ENCODE data around the gene EHBP1.

EHBP1 gene

GRCh38 chr2:62968668-62969067 lies 263.2 kb downstream of the EHBP1 start:
- Mint-ChIP-seq H3K36me3 (ENCODE audit: low read depth) (peaks cover 10% of the 10 kb centered on the region), H3K4me1 (ENCODE audit: low read depth) (no peaks in the 10 kb centered on the region), H3K9me3 (no peaks in the 10 kb centered on the region), H3K27me3 (no peaks in the 10 kb centered on the region), H3K4me3 (no peak overlapping the region), H3K27ac (no peak overlapping the region)

GRCh38 chr2:62971936-62972335 lies 266.4 kb downstream of the EHBP1 start:
- Mint-ChIP-seq H3K4me3 (no peak overlapping the region), H3K36me3 (ENCODE audit: low read depth) (peaks cover 10% of the 10 kb centered on the region), H3K27me3 (no peaks in the 10 kb centered on the region), H3K9me3 (no peaks in the 10 kb centered on the region), H3K27ac (no peak overlapping the region), H3K4me1 (ENCODE audit: low read depth) (no peaks in the 10 kb centered on the region)

GRCh38 chr2:62972601-62973000 lies 267.1 kb downstream of the EHBP1 start:
- no peaks in the 10 kb centered on the region for H3K27me3 Mint-ChIP-seq
- no peaks in the 10 kb centered on the region for H3K4me1 Mint-ChIP-seq (ENCODE audit: low read depth)
- H3K36me3 Mint-ChIP-seq (ENCODE audit: low read depth): peaks cover 7% of the 10 kb centered on the region
- no peak overlapping the region for H3K4me3 Mint-ChIP-seq
- no peak overlapping the region for H3K27ac Mint-ChIP-seq
- H3K9me3 Mint-ChIP-seq: no peaks in the 10 kb centered on the region

- no peaks in the 10 kb centered on the region for H3K9me3 Mint-ChIP-seq
These were observed 269.5 kb downstream of the EHBP1 start for GRCh38 chr2:62974999-62975398.

DNA sequence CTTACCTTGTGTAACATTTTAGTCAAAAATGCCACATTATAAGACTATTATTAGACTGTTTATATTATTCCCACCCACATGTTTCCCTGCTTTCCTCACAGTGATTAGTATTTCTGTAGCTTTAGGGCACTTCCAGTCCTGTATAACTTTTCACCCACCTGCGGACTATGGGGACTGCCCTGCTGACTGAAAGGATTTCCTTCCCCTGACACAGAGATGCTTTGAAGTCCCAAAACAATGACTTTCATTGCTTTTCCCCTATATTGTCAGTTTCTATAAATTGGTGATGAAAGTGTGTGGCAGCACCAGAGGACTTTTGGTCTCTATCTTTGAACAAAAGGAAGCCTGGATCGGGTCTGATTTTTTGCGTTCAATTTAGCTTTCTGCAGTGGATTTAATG lies 286.1 kb downstream of the EHBP1 start:
- Mint-ChIP-seq H3K27ac (no peak overlapping the region), H3K4me1 (ENCODE audit: low read depth) (no peaks in the 10 kb centered on the region), H3K36me3 (ENCODE audit: low read depth) (peaks cover 18% of the 10 kb centered on the region), H3K9me3 (no peaks in the 10 kb centered on the region), H3K4me3 (no peak overlapping the region), H3K27me3 (no peaks in the 10 kb centered on the region)

More at GRCh38 chr2:62974999-62975398, 269.5 kb downstream of the EHBP1 start:
- H3K4me1 Mint-ChIP-seq (ENCODE audit: low read depth): no peaks in the 10 kb centered on the region
- no peak overlapping the region for H3K4me3 Mint-ChIP-seq
- no peak overlapping the region for H3K27ac Mint-ChIP-seq
- H3K27me3 Mint-ChIP-seq: no peaks in the 10 kb centered on the region
- H3K36me3 Mint-ChIP-seq (ENCODE audit: low read depth): peaks cover 7% of the 10 kb centered on the region

DNA sequence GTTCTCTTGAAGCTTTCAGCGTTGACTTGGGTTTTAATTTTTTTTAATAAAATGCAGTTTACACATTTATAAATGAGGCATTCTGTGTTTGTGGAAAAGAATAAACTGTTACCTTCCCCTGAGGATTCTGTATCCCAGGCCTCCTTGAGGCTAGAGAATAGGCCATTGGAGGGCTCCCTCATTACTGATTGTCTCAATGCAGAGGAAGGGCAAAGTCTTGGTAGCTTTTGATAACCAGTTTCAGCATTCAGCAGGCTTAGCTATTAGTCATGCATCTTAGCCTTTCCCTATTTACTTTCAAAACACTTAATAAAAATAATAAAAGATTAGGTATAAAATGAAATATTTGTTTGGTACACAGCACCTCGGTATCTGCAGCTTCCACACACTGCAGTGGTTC lies 287.0 kb downstream of the EHBP1 start:
- Mint-ChIP-seq H3K27ac (no peak overlapping the region), H3K4me1 (ENCODE audit: low read depth) (no peaks in the 10 kb centered on the region), H3K9me3 (no peaks in the 10 kb centered on the region), H3K27me3 (no peaks in the 10 kb centered on the region), H3K4me3 (no peak overlapping the region), H3K36me3 (ENCODE audit: low read depth) (peaks cover 25% of the 10 kb centered on the region)

GRCh38 chr2:62994206-62994605 lies 288.7 kb downstream of the EHBP1 start:
- H3K9me3 Mint-ChIP-seq: no peaks in the 10 kb centered on the region
- H3K36me3 Mint-ChIP-seq (ENCODE audit: low read depth): peaks cover 25% of the 10 kb centered on the region
- no peaks in the 10 kb centered on the region for H3K27me3 Mint-ChIP-seq

DNA sequence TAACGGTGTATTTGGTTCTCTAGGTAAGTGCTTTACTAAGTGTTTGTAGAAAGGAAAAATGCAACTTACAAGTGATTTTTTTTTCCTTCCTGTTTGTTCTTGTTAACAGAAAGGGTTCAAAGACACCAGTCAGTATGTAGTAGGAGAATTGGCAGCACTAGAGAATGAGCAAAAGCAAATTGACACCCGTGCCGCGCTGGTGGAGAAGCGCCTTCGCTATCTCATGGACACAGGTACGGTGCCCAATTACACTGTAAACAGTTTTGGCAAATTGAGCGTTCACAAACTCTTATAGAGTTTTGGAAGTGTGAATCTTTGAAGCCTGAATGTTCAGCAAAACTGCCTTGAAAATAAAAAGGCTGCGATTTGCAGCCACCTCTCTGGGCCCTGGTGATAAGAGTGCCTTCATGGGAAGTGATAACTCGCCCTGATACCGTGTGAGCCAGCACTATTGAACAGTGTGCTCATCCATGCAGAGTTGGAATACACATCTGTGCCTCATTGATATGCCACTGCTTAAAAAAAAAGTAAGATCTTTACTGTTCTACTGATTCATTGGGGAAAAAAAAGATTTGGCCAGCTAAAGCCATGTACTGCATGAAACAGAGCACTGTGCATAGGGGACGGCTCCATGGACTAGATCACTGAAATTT lies 291.1 kb downstream of the EHBP1 start:
- Mint-ChIP-seq H3K9me3 (no peaks in the 10 kb centered on the region), H3K4me1 (ENCODE audit: low read depth) (no peaks in the 10 kb centered on the region), H3K4me3 (no peak overlapping the region), H3K27me3 (no peaks in the 10 kb centered on the region), H3K36me3 (ENCODE audit: low read depth) (peaks cover 23% of the 10 kb centered on the region), H3K27ac (no peak overlapping the region)

More at GRCh38 chr2:62994206-62994605, 288.7 kb downstream of the EHBP1 start:
- no peak overlapping the region for H3K4me3 Mint-ChIP-seq
- H3K4me1 Mint-ChIP-seq (ENCODE audit: low read depth): no peaks in the 10 kb centered on the region
- H3K27ac Mint-ChIP-seq: no peak overlapping the region

DNA sequence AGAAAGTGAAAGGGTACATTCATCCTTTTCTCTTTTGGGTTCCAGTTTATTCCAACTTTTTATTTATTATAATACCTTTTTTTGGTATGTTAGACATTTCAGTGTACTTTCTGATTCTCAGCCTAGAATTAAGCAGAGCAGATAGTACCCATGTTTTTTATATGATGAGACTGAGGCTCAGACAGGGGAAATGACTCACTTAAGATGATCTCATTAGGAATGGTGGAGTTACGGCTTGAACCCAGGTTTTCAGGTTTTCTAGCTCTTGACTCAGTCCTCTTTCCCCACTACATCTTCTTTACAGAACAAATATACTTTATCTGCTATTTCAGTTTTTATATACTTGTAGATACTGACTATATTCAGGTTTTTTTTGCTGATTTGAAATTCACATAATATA lies 293.4 kb downstream of the EHBP1 start:
- H3K9me3 Mint-ChIP-seq: no peaks in the 10 kb centered on the region
- H3K27me3 Mint-ChIP-seq: no peaks in the 10 kb centered on the region
- H3K36me3 Mint-ChIP-seq (ENCODE audit: low read depth): peaks cover 15% of the 10 kb centered on the region
- H3K27ac Mint-ChIP-seq: no peak overlapping the region
- H3K4me1 Mint-ChIP-seq (ENCODE audit: low read depth): no peaks in the 10 kb centered on the region
- no peak overlapping the region for H3K4me3 Mint-ChIP-seq

DNA sequence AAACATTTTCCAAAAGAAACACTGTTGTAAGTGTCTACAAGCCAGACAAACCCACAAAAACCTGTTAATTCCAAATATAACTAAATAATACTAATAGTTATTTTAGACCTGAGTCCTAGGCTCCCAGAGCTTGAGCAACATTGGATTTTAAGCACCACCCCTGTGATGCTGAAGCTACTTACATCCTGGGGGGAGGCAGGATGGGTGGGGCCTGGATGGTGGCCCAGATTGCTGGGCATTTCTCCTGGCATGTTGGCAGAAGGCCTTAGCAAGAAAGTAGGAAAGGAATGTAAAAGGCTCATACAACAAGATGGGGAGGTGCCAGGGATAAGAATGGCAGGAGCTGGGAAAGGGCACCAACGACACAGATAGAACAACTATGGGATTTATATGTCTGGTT lies 294.4 kb downstream of the EHBP1 start:
- no peaks in the 10 kb centered on the region for H3K4me1 Mint-ChIP-seq (ENCODE audit: low read depth)
- H3K4me3 Mint-ChIP-seq: no peak overlapping the region
- peaks cover 15% of the 10 kb centered on the region for H3K36me3 Mint-ChIP-seq (ENCODE audit: low read depth)
- H3K27ac Mint-ChIP-seq: no peak overlapping the region
- H3K9me3 Mint-ChIP-seq: no peaks in the 10 kb centered on the region
- H3K27me3 Mint-ChIP-seq: no peaks in the 10 kb centered on the region

DNA sequence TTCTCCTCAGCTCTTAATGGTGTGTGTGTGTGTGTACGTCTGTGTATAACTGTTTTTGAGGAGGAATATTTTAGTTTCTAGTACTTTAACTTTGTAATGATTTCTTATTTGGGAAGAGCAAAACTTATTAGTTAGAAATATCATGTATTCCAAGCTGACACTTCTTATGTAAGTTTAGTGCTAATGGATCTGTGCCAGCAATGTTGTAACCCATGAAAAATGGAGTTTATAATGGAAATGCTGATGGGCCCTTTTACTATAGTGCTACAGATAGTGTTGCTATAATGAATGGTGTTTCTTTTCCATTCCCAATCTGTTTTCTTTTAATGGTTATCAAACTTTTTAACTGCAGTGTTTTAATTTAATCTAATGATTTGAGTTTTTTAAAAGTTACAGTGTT lies 295.3 kb downstream of the EHBP1 start:
- H3K36me3 Mint-ChIP-seq (ENCODE audit: low read depth): peaks cover 15% of the 10 kb centered on the region

DNA sequence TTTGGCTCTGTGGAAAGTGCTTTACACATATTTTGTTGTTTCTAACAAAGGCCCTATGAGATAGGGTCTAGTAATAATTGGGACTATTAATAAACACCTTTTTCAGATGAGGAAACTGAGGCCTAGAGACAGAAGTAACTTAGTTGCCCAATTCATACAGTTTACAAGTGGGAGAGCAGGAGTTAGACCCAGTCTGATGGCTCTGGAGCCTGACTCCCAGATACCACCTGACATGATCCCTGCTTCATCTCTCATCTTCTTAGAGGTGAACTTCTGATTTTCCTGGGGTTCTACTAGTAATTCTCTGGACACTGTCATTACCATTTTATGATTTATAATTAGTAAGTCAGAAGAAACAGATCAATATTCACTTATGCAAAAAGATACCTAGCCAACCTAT lies 296.1 kb downstream of the EHBP1 start:
- Mint-ChIP-seq H3K36me3 (ENCODE audit: low read depth) (peaks cover 10% of the 10 kb centered on the region), H3K4me1 (ENCODE audit: low read depth) (no peaks in the 10 kb centered on the region), H3K27ac (no peak overlapping the region), H3K9me3 (no peaks in the 10 kb centered on the region), H3K27me3 (no peaks in the 10 kb centered on the region), H3K4me3 (no peak overlapping the region)

More for the DNA sequence above, 295.3 kb downstream of the EHBP1 start:
- H3K27me3 Mint-ChIP-seq: no peaks in the 10 kb centered on the region
- no peak overlapping the region for H3K4me3 Mint-ChIP-seq
- no peak overlapping the region for H3K27ac Mint-ChIP-seq
- H3K9me3 Mint-ChIP-seq: no peaks in the 10 kb centered on the region
- H3K4me1 Mint-ChIP-seq (ENCODE audit: low read depth): no peaks in the 10 kb centered on the region

- Mint-ChIP-seq H3K36me3 (ENCODE audit: low read depth) (peaks cover 3% of the 10 kb centered on the region), H3K9me3 (no peaks in the 10 kb centered on the region), H3K4me3 (no peak overlapping the region), H3K4me1 (ENCODE audit: low read depth) (no peaks in the 10 kb centered on the region), H3K27ac (no peak overlapping the region), H3K27me3 (no peaks in the 10 kb centered on the region)
These were observed 297.8 kb downstream of the EHBP1 start for GRCh38 chr2:63003351-63003750.

- H3K4me1 Mint-ChIP-seq (ENCODE audit: low read depth): no peaks in the 10 kb centered on the region
These were observed 302.4 kb downstream of the EHBP1 start for GRCh38 chr2:63007813-63008458.

GRCh38 chr2:63008838-63009237 lies 303.3 kb downstream of the EHBP1 start:
- no peaks in the 10 kb centered on the region for H3K27me3 Mint-ChIP-seq
- H3K4me1 Mint-ChIP-seq (ENCODE audit: low read depth): no peaks in the 10 kb centered on the region
- no peaks in the 10 kb centered on the region for H3K9me3 Mint-ChIP-seq
- H3K36me3 Mint-ChIP-seq (ENCODE audit: low read depth): peaks cover 3% of the 10 kb centered on the region
- H3K27ac Mint-ChIP-seq: no peak overlapping the region
- no peak overlapping the region for H3K4me3 Mint-ChIP-seq

More at GRCh38 chr2:63007813-63008458, 302.4 kb downstream of the EHBP1 start:
- H3K9me3 Mint-ChIP-seq: no peaks in the 10 kb centered on the region
- peaks cover 3% of the 10 kb centered on the region for H3K36me3 Mint-ChIP-seq (ENCODE audit: low read depth)
- no peak overlapping the region for H3K4me3 Mint-ChIP-seq
- no peak overlapping the region for H3K27ac Mint-ChIP-seq
- H3K27me3 Mint-ChIP-seq: no peaks in the 10 kb centered on the region

DNA sequence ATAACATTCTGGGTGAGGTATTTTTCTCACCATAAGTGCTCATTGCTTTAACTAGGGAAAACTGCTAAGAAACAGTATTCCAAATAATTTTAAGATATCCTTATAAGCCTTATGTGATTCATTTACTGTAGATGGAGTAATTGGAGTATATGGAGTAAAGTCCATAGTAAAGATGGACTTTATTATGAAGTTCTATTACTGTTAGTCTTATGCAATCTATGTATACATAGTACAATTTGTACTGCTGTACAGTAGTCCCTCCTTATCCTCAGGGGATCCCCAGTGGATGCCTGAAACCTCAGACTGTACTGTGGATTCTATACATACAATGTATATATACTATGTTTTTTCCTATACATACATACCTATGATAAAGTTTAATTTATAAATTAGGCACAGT lies 304.0 kb downstream of the EHBP1 start:
- Mint-ChIP-seq H3K4me1 (ENCODE audit: low read depth) (no peaks in the 10 kb centered on the region), H3K4me3 (no peak overlapping the region), H3K27me3 (no peaks in the 10 kb centered on the region), H3K9me3 (no peaks in the 10 kb centered on the region), H3K36me3 (ENCODE audit: low read depth) (no peaks in the 10 kb centered on the region), H3K27ac (no peak overlapping the region)

Measured in stimulated activated naive CD8-positive, alpha-beta T cell treated with anti-CD3 and anti-CD28 coated beads, Interleukin-15, Interleukin-2, amounts not matched to agents 100 ng/mL and 50 ng/mL, for 24 hours (primary cell).